ENCODE measurements around the gene FFAR3.
"Not testable (repeated sequence)": the region's sequence is repeated elsewhere in the genome, so short reads cannot be mapped to it uniquely, and the experiment has no call there.

The FFAR3 gene

DNA sequence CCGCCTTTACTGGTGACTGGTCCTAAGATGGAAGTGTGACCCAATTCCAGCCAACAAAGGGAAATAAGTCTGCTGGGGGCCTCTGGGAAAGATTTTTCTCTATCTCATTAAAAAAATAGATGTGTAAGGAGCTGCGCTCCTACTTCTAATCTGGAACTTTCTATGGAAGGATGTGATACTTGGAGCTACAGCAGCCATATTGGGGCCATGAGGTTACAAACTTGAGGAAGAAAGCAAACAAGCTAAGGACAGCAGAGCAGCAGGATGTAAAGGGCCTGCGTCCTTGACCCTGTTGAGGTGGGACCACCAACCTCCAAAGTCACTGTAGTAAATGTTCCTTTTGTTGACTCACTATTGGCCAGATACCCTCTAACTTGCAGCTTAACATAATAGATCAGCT is 20.1 kb downstream of the FFAR3 start:
- DNase-seq, result no peak

- not testable (repeated sequence) for DNase-seq
Measured at GRCh38 chr19:35379545-35379944, 21.3 kb downstream of the FFAR3 start.

DNA sequence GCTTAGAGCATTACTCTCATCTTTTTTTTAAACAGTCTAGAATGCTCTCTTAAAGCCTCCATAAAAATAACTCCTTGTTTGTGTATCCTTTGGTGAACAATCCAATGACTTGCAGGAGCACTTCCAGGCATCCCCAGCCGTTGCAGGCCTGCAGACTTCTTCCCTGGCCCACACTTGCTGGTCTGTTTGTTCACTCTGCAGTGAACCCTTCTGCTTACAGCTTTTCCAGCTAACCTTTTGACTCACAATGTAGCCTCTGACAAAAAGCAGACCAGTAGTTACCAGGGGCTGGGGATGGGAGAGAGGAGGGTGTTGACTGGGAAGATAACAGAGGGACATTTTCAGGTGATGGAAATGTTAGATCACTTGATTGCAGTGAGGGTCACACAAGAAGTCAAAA is 21.7 kb downstream of the FFAR3 start:
- no peak for DNase-seq

DNA sequence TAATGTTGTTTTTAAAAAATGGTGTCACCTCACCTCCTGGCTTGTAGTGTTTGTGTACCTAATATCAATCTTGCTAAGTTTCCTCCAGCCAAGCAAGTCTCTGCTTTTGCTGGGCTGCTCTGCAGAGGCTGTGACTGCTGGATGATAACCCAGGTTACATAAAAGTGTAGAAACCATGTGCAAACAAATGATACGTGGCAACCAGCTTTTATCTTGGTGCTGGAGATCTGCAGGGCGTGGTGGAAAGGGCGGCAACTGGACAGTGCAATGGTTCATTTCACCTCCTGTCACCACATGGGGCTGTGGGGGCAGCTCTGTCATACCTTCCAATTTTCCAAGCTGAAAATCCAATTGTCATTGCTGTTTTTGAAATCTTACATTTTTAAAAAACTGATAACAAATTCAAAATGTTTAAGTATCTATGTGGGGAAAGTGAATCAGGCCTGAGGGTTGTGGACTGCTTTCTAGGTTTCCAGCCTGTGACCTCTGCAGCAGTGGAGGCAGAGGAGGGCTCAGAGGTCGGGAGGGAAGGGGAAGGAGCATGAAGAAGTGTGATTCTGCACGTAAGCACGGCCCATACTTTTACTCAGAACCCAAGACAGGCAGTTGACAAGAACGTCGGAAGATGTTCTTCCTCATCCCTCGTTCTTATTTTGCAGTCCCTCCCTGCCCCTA is 22.3 kb downstream of the FFAR3 start:
- DNase-seq, result no peak

- DNase-seq, result no peak
Measured at GRCh38 chr19:35381318-35381717, 23.1 kb downstream of the FFAR3 start.

DNA sequence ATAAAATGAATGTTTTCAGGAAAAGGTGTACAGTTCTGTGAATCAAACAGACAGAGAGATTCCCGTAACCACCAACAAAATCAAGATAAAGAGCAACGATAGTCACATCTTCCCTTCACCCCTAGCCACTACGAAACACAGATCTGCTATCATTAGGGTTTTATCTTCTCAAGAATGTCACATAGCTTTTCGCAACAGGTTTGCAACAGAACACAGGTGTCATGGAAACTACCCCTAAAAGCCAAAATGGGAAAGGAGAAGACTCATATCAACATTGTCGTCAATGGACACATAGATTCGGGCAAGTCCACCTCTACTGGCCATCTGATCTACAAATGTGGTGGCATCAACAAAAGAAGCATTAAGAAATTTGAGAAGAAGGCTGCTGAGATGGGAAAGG is 23.7 kb downstream of the FFAR3 start:
- DNase-seq, result no peak

DNA sequence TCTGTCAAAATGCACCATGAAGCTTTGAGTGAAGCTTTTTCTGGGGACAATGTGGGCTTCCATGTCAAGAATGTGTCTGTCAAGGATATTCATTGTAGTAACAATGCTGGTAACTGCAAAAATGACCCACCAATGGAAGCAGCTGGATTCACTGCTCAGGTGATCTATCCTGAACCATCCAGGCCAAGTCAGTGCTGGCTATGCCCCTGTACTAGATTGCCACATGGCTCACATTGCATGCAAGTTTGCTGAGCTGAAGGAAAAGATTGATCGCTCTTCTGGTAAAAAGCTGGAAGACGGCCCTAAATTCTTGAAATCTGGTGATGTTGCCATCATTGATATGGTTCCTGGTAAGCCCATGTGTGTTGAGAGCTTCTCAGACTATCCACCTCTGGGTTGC is 25.3 kb downstream of the FFAR3 start:
- DNase-seq, result no peak

- DNase-seq, result no peak
Measured at GRCh38 chr19:35388277-35389054, 30.2 kb downstream of the FFAR3 start.

DNA sequence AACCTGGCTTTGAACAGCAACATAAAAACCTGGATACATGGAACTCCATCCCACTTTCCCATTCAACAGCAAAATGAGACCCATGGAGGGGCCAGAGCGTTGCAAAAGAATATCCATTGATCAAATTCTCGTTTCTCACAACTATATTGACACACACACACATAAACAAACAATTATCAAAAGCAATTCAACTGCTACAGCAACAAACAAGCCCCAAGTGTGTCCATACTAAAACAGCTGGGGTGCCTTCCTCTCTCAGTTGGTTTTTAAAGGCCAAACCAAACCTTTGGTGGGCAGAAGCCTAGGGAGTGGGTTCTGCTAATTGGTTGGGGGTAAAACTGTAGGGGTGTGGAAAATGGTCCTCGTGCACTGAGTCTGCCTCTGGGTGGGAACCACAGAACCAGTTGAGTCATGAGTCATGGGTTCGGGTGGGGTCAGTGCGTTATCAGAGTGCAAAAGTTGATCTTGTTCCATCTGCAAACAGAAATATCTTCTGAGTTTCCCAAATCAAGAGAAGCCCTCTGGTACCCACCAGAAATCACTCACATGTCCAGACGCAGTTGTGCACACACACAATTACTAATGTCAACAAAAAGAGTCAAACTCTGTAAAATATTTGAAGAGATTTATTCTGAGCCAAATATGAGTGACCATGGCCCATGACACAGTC is 31.1 kb downstream of the FFAR3 start:
- no peak for DNase-seq

DNA sequence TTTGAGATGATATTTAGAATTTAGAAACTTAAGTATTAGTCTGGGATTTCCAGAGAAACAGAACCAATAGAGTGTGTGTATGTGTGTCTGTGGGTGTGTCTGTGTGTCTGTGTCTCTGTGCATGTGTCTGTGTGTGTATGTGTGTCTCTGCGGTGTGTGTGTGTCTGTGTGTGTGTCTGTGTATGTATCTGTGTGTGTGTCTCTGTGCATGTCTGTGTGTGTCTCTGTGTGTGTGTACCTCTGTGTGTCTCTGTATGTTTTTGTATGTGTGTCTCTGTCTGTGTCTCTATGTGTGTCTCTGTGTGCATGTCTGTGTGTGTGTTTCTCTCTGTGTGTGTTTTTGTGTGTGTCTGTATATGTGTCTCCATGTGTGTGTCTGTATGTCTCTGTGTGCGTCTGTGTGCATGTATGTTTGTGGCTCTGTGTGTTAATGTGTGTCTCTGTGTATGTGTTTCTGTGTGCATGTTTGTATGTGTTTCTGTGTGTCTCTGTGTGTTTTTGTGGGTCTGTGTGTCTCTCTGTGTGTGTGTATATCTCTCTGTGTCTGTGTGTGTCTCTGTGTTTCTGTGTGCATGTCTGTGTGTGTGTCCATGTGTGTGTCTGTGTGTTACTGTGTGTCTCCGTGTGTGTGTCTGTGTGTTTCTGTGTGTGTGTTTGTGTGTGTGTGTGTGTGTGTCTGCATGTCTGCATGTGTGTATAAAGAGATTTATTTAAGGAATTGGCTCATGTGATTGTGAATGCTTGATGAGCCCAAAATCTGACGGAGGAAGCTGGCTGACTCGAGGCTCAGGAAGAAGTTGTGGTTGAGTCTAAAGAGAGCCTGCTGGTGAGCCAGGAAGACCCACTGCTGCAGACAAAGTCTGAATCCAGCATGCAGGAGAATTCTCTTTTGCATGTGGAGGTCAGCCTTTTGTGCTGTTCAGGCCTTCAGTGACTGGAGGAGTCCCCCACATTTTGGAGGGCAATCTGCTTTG is 34.8 kb downstream of the FFAR3 start:
- no peak for DNase-seq

- DNase-seq, result no peak
Measured at GRCh38 chr19:35395382-35396199, 37.3 kb downstream of the FFAR3 start.

GRCh38 chr19:35396240-35396885 is 38.1 kb downstream of the FFAR3 start:
- DNase-seq, result no peak

- no peak for DNase-seq
Measured at GRCh38 chr19:35397064-35397463, 38.8 kb downstream of the FFAR3 start.

GRCh38 chr19:35398570-35398969 is 40.3 kb downstream of the FFAR3 start:
- DNase-seq, result no peak

GRCh38 chr19:35399231-35399630 is 41.0 kb downstream of the FFAR3 start:
- DNase-seq, result no peak

DNA sequence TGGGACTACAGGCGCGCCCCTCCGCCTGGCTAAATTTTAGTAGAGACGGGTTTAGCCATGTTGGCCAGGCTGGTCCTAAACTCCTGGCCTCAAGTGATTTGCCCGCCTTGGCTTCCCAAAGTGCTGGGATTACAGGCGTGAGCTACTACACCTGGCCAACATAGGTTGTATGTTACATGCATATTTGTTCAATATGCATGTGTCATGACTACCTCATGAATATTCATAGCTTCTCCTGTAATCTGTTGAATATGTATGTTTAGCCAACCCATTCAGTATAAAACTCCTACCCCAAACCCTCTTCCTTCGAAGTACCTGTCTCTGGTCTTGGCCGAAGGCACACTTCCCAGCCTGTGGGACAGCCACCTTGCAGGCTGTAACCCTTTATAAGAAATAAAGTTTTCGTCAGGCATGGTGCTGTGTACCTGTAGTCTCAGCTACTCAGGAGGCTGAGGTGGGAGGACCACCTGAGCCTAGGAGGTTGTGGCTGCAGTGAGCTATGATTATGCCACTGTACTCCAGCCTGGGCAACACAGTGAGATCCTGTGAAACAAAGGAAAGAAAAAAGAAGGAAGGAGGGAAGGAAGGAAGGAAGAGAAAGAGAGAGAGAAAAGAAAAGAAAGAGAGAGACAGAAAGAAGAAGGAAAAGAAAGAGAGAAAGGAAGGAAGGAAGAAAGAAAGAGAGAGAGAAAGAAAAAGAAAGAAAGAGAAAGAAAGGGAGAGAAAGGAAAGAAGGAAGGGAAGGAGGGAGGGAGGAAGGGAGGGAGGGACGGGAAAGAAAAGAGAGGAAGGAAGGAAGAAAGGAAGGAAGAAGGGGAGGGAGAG is 41.9 kb downstream of the FFAR3 start:
- DNase-seq, result no peak

DNA sequence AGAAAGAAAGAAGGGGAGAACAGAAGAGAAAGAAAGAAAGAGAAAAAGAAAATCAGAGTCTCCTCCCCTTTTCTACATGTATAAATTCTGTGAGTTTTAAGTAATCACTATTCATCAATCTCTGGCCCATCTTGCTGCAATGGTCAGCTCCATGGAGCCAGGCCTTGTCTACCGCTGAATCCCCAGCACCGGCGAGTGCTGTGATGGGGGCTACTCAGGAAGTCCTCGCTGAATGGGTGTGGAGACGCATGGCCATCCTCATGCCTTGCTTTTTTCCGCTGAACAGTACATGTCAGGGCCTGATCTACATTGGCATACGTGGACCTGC is 42.5 kb downstream of the FFAR3 start:
- no peak for DNase-seq

DNA sequence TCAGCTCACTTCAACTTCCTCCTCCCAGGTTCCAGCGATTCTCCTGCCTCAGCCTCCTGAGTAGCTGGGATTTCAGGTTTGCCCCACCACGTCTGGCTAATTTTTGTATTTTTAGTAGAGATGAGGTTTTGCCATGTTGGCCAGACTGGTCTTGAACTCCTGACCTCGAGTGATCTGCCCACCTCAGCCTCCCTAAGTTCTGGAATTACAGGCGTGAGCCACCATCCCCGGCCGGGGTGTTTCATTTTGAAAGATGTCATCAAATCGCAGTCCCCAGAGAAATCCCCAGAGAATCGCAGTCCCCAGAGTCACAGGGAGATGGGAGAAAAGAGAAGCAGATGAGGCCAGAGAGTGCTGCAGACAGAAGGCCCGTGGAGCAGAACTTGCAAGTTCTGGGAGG is 43.2 kb downstream of the FFAR3 start:
- DNase-seq, result not testable (repeated sequence)

GRCh38 chr19:35403116-35403760 is 45.0 kb downstream of the FFAR3 start:
- peak; percentile 6 for DNase-seq

Data from activated naive CD4-positive, alpha-beta T cell treated with Interleukin-2 at 50 U/mL for 16 hours (primary cell).